Measurements from ENCODE around the gene TSKS. TPM values are rescaled to one million over a fixed set of nuclear protein-coding genes. Genes with fewer than 3 reads are reported as not detected.
A peak's percentile ranks its signal among the peaks of the same experiment; 100 is the strongest.

TSKS gene
- total RNA-seq, 2 donors from 2014 or later: 2.0 to 2.7 TPM

GRCh38 chr19:49799798-49800376 lies 36.8 kb upstream of the TSKS start:
- no peak for DNase-seq (ENCODE audit: low spot score)
- intact Hi-C loops (cut with DNase I): loop anchor here in 1 of 2 donors (5.0 kb wide), 2 partner anchors 33 to 1363 kb away; partner anchors contain the start of gene AP2A1

- DNase-seq (ENCODE audit: low spot score): no peak
- intact Hi-C loops (cut with DNase I): loop anchor here in 1 of 2 donors (5.0 kb wide), 1 partner anchor 1362 kb away; no protein-coding TSS in a partner anchor
Observed at GRCh38 chr19:49799271-49799797, 36.2 kb upstream of the TSKS start.

- no peak for DNase-seq (ENCODE audit: low spot score)
- intact Hi-C loops (cut with DNase I): loop anchor here in 1 of 2 donors (5.0 kb wide), 1 partner anchor 1361 kb away; no protein-coding TSS in a partner anchor
Observed at GRCh38 chr19:49798574-49798973, 35.5 kb upstream of the TSKS start.

- no peak for DNase-seq (ENCODE audit: low spot score)
- intact Hi-C loops (cut with DNase I): loop anchor here in 1 of 2 donors (5.0 kb wide), 1 partner anchor 1358 kb away; no protein-coding TSS in a partner anchor
Observed at GRCh38 chr19:49795615-49796014, 32.5 kb upstream of the TSKS start.

GRCh38 chr19:49793561-49793840 lies 30.4 kb upstream of the TSKS start:
- intact Hi-C loops (cut with DNase I): no loop called here
- no peak for DNase-seq (ENCODE audit: low spot score)

- DNase-seq (ENCODE audit: low spot score): no peak
- intact Hi-C loops (cut with DNase I): no loop called here
Observed at GRCh38 chr19:49792829-49793560, 29.9 kb upstream of the TSKS start.

GRCh38 chr19:49791776-49792445 lies 28.8 kb upstream of the TSKS start:
- DNase-seq (ENCODE audit: low spot score): no peak
- intact Hi-C loops (cut with DNase I): no loop called here

- DNase-seq (ENCODE audit: low spot score): no peak
- intact Hi-C loops (cut with DNase I): no loop called here
Observed at GRCh38 chr19:49790866-49791265, 27.8 kb upstream of the TSKS start.

GRCh38 chr19:49788857-49789256 lies 25.8 kb upstream of the TSKS start:
- no peak for DNase-seq (ENCODE audit: low spot score)
- intact Hi-C loops (cut with DNase I): no loop called here

- intact Hi-C loops (cut with DNase I): no loop called here
- no peak for DNase-seq (ENCODE audit: low spot score)
Observed at GRCh38 chr19:49787746-49788145, 24.6 kb upstream of the TSKS start.

GRCh38 chr19:49786376-49786820 lies 23.3 kb upstream of the TSKS start:
- peak; percentile 87 for DNase-seq (ENCODE audit: low spot score)
- intact Hi-C loops (cut with DNase I): no loop called here

- intact Hi-C loops (cut with DNase I): no loop called here
- DNase-seq (ENCODE audit: low spot score): no peak
Observed at GRCh38 chr19:49782515-49782914, 19.4 kb upstream of the TSKS start.

GRCh38 chr19:49781394-49781793 lies 18.3 kb upstream of the TSKS start:
- DNase-seq (ENCODE audit: low spot score): no peak
- intact Hi-C loops (cut with DNase I): no loop called here

GRCh38 chr19:49780861-49781260 lies 17.8 kb upstream of the TSKS start:
- DNase-seq (ENCODE audit: low spot score): no peak
- intact Hi-C loops (cut with DNase I): no loop called here

- intact Hi-C loops (cut with DNase I): no loop called here
- DNase-seq (ENCODE audit: low spot score): no peak
Observed at GRCh38 chr19:49779731-49780555, 16.8 kb upstream of the TSKS start.

- no peak for DNase-seq (ENCODE audit: low spot score)
- intact Hi-C loops (cut with DNase I): no loop called here
Observed at GRCh38 chr19:49776371-49776764, 13.3 kb upstream of the TSKS start.

- no peak for DNase-seq (ENCODE audit: low spot score)
- intact Hi-C loops (cut with DNase I): no loop called here
Observed at GRCh38 chr19:49775742-49776370, 12.8 kb upstream of the TSKS start.

GRCh38 chr19:49774969-49775368 lies 11.9 kb upstream of the TSKS start:
- intact Hi-C loops (cut with DNase I): no loop called here
- DNase-seq (ENCODE audit: low spot score): no peak

All from posterior vena cava (tissue), 2 donors.